ENCODE results near the gene SUGCT. TPM values are rescaled to one million over a fixed set of nuclear protein-coding genes. Genes with fewer than 3 reads are reported as not detected.

The SUGCT gene
- total RNA-seq, 2 experiments from 2014 or later: 0.95 to 1.2 TPM

GRCh38 chr7:40793132-40793531, 658.3 kb downstream of the SUGCT start:
- Mint-ChIP-seq H3K4me1 (ENCODE audit: low read depth) (no peaks in the 10 kb centered on the region), H3K4me3 (no peak overlapping the region), H3K36me3 (ENCODE audit: low read depth) (no peaks in the 10 kb centered on the region), H3K27ac (no peak overlapping the region), H3K9me3 (no peaks in the 10 kb centered on the region), H3K27me3 (no peaks in the 10 kb centered on the region)
- ChIA-PET CTCF (no interaction called here), POLR2A (no interaction called here)
- Histone ChIP-seq H3K9me3 (ENCODE audit: control insufficient read depth in 1 of 2, insufficient read depth in 1 of 2, low read length in 2 of 2) (peaks cover 0 to 5% of the 10 kb centered on the region in 2 experiments), H3K27ac (ENCODE audit: low read depth in 1 of 2, low read length in 2 of 2) (no peak overlapping the region), H3K27me3 (ENCODE audit: control insufficient read depth in 1 of 2, insufficient read depth in 2 of 2, low read length in 2 of 2) (no peaks in the 10 kb centered on the region), H3K4me1 (ENCODE audit: insufficient read depth, low read length) (no peaks in the 10 kb centered on the region), H3K36me3 (ENCODE audit: insufficient read depth, low read length) (no peaks in the 10 kb centered on the region), H3K4me3 (ENCODE audit: low read length) (no peak overlapping the region)
- intact Hi-C loops (cut with DNase I, micrococcal nuclease): no loop called here
- no peak for DNase-seq
- ATAC-seq (ENCODE audit: poor library complexity): no peak
- TF ChIP-seq, protein P1, sequence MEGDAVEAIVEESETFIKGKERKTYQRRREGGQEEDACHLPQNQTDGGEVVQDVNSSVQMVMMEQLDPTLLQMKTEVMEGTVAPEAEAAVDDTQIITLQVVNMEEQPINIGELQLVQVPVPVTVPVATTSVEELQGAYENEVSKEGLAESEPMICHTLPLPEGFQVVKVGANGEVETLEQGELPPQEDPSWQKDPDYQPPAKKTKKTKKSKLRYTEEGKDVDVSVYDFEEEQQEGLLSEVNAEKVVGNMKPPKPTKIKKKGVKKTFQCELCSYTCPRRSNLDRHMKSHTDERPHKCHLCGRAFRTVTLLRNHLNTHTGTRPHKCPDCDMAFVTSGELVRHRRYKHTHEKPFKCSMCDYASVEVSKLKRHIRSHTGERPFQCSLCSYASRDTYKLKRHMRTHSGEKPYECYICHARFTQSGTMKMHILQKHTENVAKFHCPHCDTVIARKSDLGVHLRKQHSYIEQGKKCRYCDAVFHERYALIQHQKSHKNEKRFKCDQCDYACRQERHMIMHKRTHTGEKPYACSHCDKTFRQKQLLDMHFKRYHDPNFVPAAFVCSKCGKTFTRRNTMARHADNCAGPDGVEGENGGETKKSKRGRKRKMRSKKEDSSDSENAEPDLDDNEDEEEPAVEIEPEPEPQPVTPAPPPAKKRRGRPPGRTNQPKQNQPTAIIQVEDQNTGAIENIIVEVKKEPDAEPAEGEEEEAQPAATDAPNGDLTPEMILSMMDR (IDR thresholded peaks at IDR 0.05): no peak

- H3K36me3 Mint-ChIP-seq (ENCODE audit: low read depth): no peaks in the 10 kb centered on the region
- no peak for ATAC-seq (ENCODE audit: poor library complexity)
- DNase-seq: no peak
- no peaks in the 10 kb centered on the region for H3K27me3 ChIP-seq (ENCODE audit: control insufficient read depth in 1 of 2, insufficient read depth in 2 of 2, low read length in 2 of 2)
- H3K4me3 ChIP-seq (ENCODE audit: low read length): no peak overlapping the region
- H3K27ac Mint-ChIP-seq: no peak overlapping the region
- H3K36me3 ChIP-seq (ENCODE audit: insufficient read depth, low read length): no peaks in the 10 kb centered on the region
- TF ChIP-seq, protein P1 (IDR thresholded peaks at IDR 0.05): no peak
- H3K4me1 Mint-ChIP-seq (ENCODE audit: low read depth): no peaks in the 10 kb centered on the region
- peaks cover 0 to 5% of the 10 kb centered on the region in 2 experiments for H3K9me3 ChIP-seq (ENCODE audit: control insufficient read depth in 1 of 2, insufficient read depth in 1 of 2, low read length in 2 of 2)
- no peak overlapping the region for H3K4me3 Mint-ChIP-seq
- ChIA-PET CTCF (no interaction called here), POLR2A (no interaction called here)
- no peaks in the 10 kb centered on the region for H3K9me3 Mint-ChIP-seq
- H3K27ac ChIP-seq (ENCODE audit: low read depth in 1 of 2, low read length in 2 of 2): no peak overlapping the region
- H3K27me3 Mint-ChIP-seq: no peaks in the 10 kb centered on the region
- intact Hi-C loops (cut with DNase I, micrococcal nuclease): no loop called here
- no peaks in the 10 kb centered on the region for H3K4me1 ChIP-seq (ENCODE audit: insufficient read depth, low read length)
These were observed 660.8 kb downstream of the SUGCT start for GRCh38 chr7:40795607-40796006.

DNA sequence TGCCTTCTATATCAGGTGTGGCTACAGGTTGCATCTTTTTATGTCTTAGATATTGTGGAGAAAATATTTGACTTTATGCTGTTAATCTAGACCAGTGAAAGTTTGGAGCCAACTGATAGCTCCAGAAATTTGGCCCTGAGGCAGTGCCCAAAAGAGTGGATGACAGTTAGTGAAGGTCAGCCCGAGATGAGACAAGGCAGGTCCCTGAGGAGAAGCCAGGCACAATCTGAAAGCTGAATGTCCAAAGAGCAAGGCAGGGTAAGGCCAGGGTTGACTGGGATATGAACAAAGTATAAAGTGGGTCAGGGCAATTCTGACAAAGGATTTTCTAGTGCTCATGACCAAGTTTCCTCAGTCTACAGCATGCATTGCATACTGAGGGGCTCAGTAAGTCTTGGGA, 661.9 kb downstream of the SUGCT start:
- intact Hi-C loops (cut with DNase I, micrococcal nuclease): no loop called here
- H3K27ac Mint-ChIP-seq: no peak overlapping the region
- no peaks in the 10 kb centered on the region for H3K36me3 Mint-ChIP-seq (ENCODE audit: low read depth)
- H3K4me3 ChIP-seq (ENCODE audit: low read length): no peak overlapping the region
- no peaks in the 10 kb centered on the region for H3K27me3 Mint-ChIP-seq
- H3K27me3 ChIP-seq (ENCODE audit: control insufficient read depth in 1 of 2, insufficient read depth in 2 of 2, low read length in 2 of 2): no peaks in the 10 kb centered on the region
- no peaks in the 10 kb centered on the region for H3K36me3 ChIP-seq (ENCODE audit: insufficient read depth, low read length)
- DNase-seq: no peak
- H3K4me3 Mint-ChIP-seq: no peak overlapping the region
- POLR2A ChIA-PET: no interaction called here
- CTCF ChIA-PET: no interaction called here
- H3K27ac ChIP-seq (ENCODE audit: low read depth in 1 of 2, low read length in 2 of 2): no peak overlapping the region
- TF ChIP-seq, protein P1 (IDR thresholded peaks at IDR 0.05): no peak
- H3K4me1 Mint-ChIP-seq (ENCODE audit: low read depth): no peaks in the 10 kb centered on the region
- H3K9me3 ChIP-seq (ENCODE audit: control insufficient read depth in 1 of 2, insufficient read depth in 1 of 2, low read length in 2 of 2): peaks cover 0 to 5% of the 10 kb centered on the region in 2 experiments
- H3K4me1 ChIP-seq (ENCODE audit: insufficient read depth, low read length): no peaks in the 10 kb centered on the region
- no peak for ATAC-seq (ENCODE audit: poor library complexity)
- H3K9me3 Mint-ChIP-seq: no peaks in the 10 kb centered on the region
